GM18861 (cell line): ENCODE measurements around the gene TAPBP.

Source experiments
- ATAC-seq: cut with Tn5 transposase; IDR thresholded peaks from one replicate; pipeline ENCODE4 v1.9.1; 2021; ENCODE audit not compliant: unreplicated experiment

Gene TAPBP

GRCh38 chr6:33249732-33250630, 63.9 kb downstream of the TAPBP start:
- ATAC-seq = no peak
